Left renal cortex interstitium (tissue), 4 donors: ENCODE data around the gene MTA1. TPM values are rescaled to one million over a fixed set of nuclear protein-coding genes. Genes with fewer than 3 reads are reported as not detected.

Experiments
- DNase-seq, 4 donors: peaks; one replicate each; pipeline ENCODE4 v3.0.0-alpha.2; 2013; ENCODE audit warnings: low read depth in 4 of 4, low spot score in 2 of 4, missing footprints in 1 of 4
- polyA plus RNA-seq, 4 donors: library from polyadenylated mRNA; unstranded; fragments of 120-200 nt; gene quantifications; one replicate each; pipeline ENCODE4 v1.2.1, GENCODE V29; 2013; ENCODE audit not compliant: insufficient read length in 4 of 4

The MTA1 gene
- polyA plus RNA-seq, 4 donors, result 71.1 to 172 (median 132) TPM

DNA sequence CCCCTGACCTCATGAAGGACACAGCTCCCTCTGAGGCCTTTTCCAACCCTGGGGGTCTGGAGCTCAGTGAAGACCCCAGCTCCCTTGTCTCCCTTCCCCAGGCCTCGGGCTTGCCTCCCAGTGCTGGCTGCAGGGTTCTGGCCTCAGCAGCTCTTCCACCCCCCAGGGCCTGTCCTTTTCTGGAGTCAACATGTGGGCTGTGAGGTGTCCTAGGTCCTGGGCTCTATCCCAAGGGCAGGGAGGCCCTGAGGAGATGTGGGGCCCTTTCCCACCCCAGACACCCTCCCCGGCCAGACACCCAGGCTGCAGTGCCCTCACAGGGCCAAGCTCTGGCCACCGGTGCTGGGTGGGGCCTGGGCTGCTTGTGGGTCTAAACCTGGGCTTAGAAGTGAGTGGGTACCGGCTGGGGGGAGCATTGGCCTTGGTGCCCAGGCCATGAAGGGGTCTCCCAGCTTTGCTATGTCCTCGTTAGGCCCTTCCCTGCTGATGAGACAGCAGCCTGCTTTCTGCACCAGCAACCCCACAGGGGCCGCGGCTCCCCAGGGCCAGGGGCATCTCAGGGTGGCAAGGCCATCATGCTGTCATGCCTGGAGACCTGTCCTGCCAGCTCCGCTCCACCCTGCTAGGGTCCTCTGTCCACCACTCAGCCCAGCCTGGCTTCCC, 52.3 kb downstream of the MTA1 start:
- DNase-seq, result no peak

DNA sequence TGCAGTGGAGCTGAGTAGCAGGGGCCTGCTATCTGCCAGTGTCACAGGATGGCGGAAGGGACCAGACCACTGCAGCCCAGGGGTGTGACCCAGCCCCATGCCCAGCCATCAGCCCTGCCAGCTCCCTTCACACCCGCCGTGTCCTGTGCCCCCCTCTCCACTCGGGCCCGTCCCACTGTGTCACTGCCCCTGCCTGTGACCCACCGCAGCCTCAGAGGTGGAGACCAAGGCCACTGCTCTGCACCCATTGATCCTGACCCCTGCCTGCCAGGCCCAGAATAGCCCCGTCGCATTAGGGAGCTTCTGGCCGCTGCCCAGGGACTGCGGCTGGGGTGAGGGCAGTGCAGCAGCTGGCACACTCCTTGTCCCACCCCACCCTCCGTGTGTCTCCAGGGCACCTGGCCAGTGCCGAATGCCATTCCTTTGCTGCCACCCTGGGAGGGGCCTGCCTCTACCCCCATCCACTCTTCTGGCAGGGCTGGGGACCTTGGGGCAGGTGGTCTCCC, 52.9 kb downstream of the MTA1 start:
- no peak for DNase-seq

DNA sequence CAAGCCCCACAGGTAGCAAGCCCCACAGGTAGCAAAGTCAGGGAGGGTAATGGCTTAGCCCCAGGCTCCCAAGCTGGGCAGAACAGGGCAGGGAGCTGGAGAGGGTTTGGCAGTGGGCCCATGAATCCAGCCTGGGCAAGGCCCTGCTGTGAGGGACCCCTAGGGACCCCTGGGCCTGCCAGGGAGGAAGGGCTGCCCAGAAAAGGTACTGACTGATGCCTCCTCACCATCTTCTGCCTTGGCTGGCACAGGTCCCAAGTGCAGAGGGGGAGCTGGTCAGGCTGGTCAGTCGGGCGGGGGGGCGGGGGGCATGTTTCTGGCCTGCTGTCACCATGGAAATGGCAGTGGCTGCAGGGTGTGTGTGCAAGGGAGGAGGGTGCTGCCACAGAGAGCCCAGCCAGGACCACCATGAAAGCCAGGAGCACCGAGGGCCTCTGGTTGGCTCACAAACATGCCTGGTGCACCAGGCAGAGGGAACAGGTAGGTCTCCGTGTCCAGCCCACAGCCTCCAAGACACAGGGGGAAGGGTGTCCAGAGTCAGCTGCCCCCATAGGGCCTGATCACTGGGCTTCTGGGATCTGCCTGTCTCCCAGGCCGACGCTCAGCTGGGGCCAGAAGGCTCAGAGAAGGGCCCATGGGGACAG, 53.5 kb downstream of the MTA1 start:
- no peak for DNase-seq

DNA sequence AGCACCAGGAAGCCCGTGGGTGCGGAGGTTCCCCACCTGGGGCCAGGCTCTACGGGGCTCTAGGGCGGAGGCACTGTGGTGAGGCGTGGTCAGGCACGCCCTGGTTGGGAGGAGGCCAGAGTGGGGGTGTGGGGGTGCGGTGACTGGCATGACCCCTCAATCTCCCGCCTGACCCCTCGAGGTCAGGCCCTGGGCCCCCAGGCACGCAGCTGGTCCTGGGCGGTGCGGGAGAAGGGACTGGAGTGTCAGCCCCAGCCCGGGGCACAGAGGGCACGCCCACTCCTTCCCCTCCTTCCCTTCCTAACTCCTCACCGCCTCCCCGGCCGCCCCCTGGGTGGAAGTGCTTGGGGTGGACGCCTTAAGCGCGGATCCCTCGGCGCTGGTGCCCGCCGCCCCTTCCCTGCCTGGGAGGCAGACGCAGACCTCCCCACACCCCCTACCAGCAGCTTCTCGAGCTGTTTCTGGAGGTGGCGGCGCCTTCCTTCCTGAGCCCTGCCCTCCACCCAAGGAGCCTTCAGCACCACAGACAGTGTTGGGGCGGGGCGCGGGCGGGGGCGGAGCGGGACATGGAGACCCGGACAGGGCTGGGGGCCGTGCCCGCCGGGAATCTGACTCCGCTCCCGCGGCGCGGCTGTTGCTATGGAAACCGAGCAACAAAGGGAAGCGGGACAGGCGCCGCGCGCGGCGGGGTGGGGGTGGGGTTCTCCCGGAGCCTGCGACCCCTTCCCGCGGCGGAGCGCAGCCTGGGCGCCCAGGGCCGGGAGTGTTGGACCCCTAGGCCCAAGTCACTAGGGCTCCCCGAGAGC, 54.3 kb downstream of the MTA1 start:
- DNase-seq, result peak in 3 of 4 donors; percentile 80 to 90 (median 86)

DNA sequence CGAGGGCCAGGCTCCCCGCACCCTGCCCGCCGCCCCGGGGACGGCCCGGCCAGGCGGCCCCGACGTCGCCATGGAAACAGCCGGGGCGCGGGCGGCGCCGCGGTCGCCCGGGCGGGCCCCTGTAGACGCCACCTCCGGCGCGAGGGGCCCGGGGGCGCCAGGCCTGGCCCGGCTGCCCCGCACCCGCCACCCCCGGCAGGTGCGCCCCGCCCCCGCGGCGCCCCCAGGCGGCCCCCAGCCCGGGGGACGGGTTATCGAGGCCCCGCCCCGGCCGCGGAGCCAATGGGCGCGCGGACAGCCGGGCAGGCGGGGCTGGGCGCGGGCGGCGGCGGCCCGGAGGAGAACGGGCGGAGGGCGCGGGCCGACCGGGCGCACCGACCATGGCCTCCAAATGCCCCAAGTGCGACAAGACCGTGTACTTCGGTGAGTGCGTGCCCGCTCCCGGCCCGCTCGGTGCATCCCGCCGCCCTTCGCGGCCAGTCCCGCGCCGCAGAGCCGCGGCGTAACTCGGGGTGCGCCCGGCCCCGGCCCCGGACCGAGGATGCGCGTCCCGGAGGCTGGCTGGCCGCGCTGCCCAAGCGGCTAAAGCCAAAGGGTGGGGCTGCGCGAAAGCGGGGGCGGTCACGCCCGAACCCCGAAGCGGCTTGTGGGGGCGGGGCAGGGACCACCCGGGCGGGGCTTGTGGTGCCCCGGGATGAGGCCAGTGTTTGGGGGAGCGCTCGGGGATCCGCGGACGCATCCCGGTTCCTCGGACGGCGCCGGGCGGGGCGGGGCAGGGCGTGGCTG, 55.0 kb downstream of the MTA1 start, which contains the start of gene CRIP2:
Gene CRIP2, plus strand, starts transcription at position 339 of the 786 bp plus-strand sequence. Its CDS starts 42 bp downstream, at position 381.
- no peak for DNase-seq

DNA sequence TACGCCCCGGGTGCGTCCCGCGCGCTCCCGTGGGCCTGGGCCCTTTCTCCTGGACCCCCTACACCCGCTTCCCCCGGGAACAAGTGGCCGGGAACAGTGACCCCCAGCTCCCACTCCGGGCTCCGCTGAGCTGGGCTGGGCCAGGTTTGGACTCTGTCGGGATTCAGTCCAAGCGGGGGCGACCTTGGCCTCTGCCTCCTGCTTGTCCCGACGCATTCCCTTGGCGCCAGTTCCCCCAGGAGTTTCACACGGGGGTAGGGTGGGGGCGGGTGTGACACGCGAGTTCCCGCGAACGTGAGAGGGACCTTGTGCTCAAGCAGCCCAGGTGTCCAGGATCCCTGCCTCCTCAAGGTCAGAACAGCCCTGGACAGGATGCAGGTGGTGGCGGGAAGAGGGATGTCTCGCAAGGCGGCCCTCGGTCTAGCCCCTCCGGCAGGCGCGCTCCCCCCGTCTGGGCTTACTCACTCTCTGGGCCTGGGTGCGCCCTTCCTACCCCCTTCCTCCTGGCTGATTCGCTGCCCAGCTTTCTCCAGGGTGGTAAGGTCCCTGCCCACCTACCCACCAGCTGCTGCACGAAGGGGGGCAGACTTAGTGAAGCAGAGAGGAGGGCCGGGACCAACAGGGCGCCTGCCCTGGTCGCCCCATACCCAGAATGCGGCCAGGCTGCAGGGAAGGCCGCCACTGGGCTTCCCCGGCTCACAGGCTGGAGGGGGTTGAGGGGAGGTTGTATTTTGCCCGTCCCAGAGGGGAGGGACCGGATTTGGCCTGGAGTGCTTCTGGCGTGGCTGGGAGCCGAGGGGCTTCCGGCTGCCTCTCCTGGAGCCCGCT, 55.9 kb downstream of the MTA1 start:
- DNase-seq, result no peak

DNA sequence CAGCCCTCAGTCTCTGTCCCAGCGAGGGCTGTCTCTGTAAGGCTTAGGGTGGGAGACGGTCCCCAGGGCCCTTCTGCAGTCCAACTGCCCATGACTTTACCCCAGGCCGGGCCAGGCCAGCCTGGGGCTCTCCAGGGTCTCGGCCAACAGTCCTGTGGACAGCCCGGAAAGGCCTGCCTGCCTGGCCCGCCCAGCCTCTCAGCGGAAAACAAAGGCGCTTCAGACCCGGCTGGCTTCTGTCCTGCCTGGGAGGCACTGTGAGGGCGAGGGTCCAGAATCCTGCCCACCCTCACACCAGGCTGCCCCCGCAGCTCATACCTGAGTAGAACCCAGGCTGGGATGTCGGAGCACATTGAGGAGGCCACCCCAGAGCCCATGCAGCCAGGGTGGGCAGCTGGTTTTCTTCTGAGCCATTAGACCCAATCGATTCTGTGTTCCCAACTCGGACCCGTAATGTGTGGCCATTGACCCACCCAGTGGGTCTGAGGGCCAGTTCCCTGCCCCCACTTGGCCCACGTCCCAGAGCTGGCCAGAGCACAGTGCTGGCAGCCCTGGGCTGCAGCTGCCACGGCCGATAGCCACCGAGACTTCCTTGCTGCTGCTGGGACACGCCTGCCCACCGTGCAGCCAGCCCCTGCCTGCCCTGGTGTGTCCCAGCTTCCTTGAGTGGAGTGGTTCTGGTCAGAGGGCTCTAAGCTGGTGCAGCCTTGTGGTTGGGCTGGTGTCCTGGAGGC, 56.6 kb downstream of the MTA1 start:
- DNase-seq, result no peak

DNA sequence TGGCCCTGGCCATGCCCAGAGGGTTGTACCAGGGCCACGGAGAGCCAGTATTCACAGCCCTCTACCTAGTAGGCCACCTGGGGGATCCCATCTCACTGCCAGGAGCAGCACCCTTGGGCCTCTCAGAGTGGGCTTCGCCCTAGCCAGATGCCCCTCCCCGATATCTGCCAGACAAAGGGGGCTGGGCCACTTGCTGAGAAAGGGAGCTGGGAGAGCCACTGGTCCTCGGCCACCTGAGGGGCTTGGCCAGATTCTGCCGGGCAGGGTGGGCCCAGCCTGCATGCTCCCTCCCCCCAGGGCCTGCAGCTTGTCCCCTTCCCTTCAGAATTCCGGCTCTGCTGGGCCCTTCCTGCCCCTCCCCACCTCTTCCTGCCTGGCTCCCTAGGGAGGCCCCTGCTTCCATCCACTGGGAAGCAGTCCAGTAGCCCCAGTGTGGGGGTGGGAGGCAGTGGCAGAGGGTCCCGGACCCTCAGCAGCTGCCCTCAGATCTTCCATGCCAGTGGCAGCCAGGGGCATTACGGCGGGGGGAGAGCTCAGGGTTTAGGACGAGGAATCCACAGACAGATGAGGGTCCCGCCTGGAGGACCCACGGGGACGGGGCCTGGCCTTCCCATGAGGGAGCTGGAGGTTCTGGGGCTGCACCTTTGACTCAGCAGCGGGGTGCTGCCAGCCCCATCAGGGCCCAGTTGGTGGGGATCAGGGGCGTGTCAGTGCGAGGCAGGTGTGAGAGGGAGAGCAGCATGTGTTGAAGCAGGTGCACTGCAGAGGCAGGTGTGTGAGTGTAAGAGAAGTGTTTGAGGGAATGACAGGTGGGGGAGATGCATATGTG, 57.4 kb downstream of the MTA1 start:
- DNase-seq, result no peak

DNA sequence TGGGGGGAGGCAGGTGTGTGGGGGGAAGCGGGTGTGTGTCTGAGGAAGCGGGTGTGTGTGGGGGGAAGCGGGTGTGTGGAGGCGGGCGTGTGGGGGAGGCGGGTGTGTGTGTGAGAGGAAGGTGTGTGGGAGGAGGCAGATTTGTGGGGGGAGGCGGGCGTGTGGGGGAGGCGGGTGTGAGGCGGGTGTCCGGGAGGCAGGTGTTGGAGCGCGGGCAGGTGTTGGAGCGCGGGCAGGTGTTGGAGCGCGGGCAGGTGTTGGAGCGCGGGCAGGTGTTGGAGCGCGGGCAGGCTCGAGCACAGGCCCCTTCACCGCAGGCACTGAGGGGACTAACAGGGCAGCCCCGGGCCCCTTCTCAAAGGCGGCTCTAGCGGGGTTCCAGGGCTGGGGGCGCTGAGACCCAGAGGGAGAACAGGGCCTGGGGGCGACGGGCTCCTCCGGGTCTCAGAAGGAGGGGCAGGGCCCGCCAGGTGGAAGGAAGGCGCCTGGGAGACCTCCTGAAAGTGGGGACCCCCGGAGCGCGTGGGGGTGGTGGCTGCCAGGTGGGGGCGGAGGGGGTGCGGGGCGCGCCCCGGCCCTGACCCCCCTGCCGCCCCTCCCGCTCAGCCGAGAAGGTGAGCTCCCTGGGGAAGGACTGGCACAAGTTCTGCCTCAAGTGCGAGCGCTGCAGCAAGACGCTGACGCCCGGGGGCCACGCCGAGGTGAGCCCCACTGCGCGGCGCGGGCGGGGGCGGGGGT, 58.2 kb downstream of the MTA1 start:
- DNase-seq, result no peak

DNA sequence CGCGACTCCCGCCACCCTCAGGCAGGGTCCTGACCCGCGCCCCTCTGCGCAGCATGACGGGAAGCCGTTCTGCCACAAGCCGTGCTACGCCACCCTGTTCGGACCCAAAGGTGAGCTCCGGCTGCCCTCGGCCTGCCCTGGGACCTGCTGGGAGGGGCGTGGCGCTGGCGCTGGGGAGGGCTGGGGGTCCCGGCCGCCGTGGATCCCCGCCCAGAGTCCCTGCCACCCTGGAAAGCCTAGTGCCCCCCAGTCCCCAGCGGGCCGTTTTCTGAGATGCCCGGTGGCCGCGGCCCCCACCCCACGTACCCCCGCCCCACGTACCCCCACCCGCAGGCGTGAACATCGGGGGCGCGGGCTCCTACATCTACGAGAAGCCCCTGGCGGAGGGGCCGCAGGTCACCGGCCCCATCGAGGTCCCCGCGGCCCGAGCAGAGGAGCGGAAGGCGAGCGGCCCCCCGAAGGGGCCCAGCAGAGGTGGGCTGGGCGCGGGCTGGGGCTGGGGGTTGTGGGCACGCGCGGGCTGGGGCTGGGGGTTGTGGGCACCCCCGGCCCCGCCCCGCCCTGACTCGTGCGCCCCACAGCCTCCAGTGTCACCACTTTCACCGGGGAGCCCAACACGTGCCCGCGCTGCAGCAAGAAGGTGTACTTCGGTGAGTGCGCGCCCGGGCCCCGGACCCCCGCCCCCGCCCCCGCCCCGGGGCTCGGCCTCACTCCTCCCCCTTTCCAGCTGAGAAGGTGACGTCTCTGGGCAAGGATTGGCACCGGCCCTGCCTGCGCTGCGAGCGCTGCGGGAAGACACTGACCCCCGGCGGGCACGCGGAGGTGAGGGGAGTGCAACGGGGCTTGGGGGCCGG, 59.0 kb downstream of the MTA1 start:
- no peak for DNase-seq

DNA sequence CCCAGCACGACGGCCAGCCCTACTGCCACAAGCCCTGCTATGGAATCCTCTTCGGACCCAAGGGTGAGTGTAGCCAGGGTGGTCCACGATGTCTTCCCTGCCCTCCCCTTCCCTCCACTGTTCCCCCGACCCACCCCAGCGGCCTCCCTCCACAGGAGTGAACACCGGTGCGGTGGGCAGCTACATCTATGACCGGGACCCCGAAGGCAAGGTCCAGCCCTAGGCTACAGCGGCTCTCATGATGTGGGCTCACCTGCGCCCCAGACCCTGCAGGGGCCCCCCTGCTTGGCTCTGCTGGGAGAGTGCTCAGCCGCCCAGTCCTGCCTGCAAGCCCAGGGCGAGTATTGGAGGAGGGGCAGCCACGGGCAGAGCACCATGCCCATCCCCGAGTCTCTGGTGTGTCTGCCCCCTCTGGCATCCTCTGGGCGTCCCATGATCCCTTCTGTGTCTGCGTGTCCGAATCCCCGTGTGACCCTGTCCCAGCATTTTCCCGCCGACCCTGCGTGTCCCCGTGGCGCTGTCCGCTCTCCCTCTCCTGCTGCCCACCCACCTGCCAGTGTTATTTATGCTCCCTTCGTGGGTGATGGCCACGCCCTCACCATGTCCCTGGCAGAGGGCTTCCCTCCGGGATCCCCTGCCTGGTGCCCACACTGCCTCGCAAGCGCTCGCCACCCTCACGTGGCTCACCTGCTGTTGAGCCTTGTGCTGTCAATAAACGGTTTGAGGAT, 60.0 kb downstream of the MTA1 start:
- DNase-seq, result no peak

DNA sequence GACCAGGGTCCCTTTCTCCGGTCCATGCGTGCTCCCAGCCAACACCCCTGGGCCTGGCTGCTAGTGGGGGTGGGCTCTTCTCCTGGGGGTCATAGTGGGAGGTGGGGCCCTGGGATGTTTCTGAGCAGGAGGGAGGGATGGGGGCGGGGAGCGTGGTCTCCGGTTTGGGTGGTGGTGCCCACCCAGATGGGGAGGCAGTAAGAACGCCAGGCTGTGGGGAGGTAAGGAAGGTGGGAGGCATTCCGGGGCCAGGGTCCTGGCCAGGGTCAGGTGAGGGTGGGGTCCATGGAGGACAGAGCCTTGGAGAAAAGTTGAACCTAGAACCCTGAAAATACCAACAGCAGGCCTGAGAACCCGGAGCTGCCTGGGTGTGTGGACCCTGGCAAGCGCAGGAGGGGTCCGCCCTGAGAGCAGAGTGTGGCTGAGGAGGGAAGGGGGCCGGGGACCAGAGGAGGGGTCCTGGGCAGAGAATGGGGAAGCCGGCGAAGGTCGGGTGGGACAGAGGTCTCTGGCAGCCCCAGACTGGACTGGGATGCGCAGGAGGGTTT, 60.6 kb downstream of the MTA1 start:
- no peak for DNase-seq

DNA sequence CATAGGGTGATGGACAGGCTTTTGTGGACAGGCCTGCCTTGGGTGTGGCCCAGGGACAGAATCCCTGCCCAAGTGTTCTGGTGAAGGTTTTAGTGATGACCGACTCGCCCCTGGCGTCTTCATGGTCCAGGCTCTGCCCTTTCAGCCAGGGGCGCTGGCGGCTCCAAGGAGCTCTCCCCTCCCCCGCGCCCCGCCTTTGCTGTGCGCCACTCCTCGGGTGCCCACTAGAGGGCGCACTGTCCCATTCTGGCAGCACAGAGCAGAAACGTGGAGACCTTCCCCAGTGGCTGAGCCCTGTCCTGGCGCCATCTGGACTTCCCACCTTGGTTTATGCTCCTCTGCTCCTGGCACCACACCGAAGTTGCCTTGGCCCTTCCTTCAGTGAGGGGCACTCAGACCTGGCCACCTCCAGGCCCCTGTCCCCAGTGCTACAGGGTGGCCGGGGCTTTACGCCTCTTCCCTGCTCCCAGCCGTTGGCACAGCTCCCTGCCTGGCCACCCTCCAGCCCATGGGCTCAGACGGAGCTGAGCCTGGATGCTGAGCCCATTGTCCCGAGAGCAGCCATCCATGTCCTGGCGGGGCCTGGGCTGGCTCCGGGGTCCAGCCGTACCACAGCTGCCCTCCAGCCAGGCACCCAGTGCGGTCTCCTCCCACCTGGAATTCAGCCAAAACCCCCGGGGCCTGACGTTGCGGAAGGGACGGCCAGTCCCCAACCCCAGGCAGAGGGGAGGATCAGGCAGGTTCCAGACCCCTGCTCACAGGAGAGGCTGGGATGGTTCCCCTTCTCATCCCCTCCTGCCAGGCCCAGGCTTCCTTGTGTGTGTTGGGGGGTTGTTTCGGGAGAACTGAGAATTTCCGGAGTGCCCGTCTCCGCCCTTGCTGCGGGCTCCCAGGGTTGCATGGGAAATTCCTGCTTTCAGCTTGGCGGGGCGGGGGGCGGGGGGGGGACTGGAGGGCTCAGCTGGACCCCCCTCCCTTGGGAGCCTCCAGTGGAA, 61.5 kb downstream of the MTA1 start:
- peak; percentile 83 to 89 (median 86) for DNase-seq

DNA sequence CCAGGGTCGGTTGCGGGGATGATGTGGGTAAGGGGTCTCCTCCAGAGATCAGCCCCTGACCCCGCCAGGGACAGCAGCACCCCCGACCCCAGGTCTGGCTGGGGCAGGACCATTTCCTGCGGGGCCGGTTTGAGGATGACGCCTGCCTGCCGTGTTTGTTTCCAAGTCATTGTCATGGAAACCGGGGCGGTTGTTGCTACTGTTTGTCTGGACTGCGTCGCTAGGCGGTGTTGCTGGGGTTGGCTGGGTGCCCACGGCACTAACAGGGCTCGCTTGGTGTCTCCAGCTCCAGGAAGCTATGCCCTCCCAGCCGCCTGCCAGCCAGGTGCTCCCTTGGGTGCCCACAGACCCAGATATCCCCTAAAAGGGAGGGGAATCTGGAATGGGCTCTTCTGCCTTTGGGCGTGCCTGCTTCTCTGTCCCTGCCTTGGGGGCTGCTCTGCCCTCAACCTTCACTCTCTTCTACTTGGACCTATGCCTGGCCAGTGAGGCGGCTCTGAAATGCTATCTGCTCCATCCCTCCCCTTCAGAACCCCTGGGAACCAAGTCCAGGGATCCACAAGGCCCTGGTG, 62.3 kb downstream of the MTA1 start:
- peak in 3 of 4 donors; percentile 91 to 93 (median 92) for DNase-seq
